GM12873 (cell line): ENCODE measurements around the gene PLK1.

Source experiments
- CTCF ChIP-seq: IDR thresholded peaks from 2 replicates; pipeline ENCODE4 v1.5.1; 2012; ENCODE audit warnings: low read depth, mild to moderate bottlenecking, moderate library complexity, low read length, control low read depth; ENCODE audit not compliant: insufficient read depth; ENCODE audit errors: missing control alignments

PLK1 gene

GRCh38 chr16:23642246-23642774 is 36.4 kb upstream of the PLK1 start:
- TF ChIP-seq CTCF = no peak

- TF ChIP-seq CTCF = no peak
These were observed 27.8 kb upstream of the PLK1 start for GRCh38 chr16:23650674-23651416.

GRCh38 chr16:23651943-23652468 is 26.7 kb upstream of the PLK1 start:
- TF ChIP-seq CTCF = no peak

GRCh38 chr16:23663918-23664317 is 14.8 kb upstream of the PLK1 start:
- no peak for TF ChIP-seq CTCF

GRCh38 chr16:23666571-23667354 is 11.9 kb upstream of the PLK1 start:
- no peak for TF ChIP-seq CTCF

- TF ChIP-seq CTCF = no peak
These were observed 11.4 kb upstream of the PLK1 start for GRCh38 chr16:23667355-23667659.

GRCh38 chr16:23668225-23668624 is 10.5 kb upstream of the PLK1 start:
- no peak for TF ChIP-seq CTCF
